ENCODE results near the gene AVPR2. TPM values are rescaled to one million over a fixed set of nuclear protein-coding genes. Genes with fewer than 3 reads are reported as not detected.

The AVPR2 gene
- total and polyA plus RNA-seq, 9 of the 15 experiments (the other 6 are each of a cell fraction or from before 2014, with no cell fraction given) = not detected

DNA sequence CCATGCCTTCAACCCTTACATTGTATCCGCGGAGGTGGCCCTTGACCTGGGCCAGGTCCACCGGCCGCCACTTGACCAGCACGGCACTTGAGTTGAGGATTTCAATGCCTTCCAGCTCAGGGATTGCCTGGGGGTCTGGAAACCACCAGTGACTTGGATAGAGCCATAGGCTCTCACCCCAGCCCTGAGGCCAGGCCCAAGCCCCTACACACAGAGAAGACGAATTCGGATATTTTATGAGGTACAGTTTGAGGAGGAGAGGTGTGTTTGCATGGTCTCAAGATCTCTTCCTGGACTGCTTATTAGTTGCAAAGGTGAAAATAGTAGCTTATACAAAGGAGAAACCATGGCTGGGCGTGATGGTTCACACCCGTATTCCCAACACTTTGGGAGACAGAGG is 38.8 kb upstream of the AVPR2 start (continued):
- TF ChIP-seq, protein P1, sequence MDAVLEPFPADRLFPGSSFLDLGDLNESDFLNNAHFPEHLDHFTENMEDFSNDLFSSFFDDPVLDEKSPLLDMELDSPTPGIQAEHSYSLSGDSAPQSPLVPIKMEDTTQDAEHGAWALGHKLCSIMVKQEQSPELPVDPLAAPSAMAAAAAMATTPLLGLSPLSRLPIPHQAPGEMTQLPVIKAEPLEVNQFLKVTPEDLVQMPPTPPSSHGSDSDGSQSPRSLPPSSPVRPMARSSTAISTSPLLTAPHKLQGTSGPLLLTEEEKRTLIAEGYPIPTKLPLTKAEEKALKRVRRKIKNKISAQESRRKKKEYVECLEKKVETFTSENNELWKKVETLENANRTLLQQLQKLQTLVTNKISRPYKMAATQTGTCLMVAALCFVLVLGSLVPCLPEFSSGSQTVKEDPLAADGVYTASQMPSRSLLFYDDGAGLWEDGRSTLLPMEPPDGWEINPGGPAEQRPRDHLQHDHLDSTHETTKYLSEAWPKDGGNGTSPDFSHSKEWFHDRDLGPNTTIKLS (IDR thresholded peaks at IDR 0.05; ENCODE audit: borderline replicate concordance, low read depth) = no peak
- no peak for TF ChIP-seq ZNF766 (CRISPR knock-in tag; conservative IDR thresholded peaks at IDR 0.05)
- TF ChIP-seq HSF4 (CRISPR knock-in tag; IDR thresholded peaks at IDR 0.05; ENCODE audit: borderline replicate concordance) = no peak

DNA sequence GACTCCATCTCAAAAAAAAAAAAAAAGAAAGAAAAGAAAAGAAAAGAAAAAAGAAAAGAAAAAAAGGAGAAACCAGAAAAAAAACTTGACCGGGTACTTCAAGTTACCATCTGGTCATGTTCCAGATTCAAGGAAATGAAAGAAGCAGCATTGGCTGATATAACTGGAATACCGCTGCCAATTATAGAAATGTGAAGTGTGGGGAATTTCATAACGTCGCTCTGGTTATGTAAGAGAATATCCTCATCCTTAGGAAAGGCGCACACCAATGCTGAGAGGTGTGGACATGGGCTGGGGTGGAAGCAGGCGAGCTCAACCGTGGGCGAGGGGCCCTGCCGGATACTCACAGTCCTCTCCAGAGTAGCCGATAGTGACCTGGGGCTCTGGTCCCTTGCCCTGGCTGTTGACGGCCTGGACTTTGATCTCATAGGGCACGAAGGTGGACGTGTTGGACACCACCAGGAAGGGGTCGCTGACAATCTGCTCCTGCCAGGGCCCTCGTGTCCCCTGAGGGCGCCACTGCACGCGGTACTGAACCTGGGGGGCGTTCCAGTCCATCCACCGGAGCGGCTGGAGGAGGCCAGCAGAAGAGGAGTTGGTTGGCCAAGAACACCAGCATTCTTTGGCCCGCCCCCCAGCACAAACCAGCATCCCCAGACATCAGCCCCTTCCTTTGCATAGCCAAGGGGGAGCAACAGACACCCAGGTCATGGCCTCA is 38.0 kb upstream of the AVPR2 start:
- H4K20me1 ChIP-seq (replicated peaks; ENCODE audit: control insufficient read depth, insufficient read depth, low read length) = 0 out of 2 replicates have a peak, but pooled peaks cover 12% of the 10 kb centered on the region
- CTCF ChIA-PET (ENCODE audit: low intra/inter-chr PET ratio) = no interaction called here

More for the DNA sequence above, 38.0 kb upstream of the AVPR2 start:
- Histone ChIP-seq H3K36me3 (ENCODE audit: control insufficient read depth, insufficient read depth, low read length) (no peaks in the 10 kb centered on the region), H3K27me3 (ENCODE audit: control insufficient read depth in 2 of 2, insufficient read depth in 2 of 2, low read length in 2 of 2) (peaks cover 17 to 82% of the 10 kb centered on the region in 2 experiments; a peak in 4 of 5 replicates), H3K79me2 (ENCODE audit: control insufficient read depth, insufficient read depth, low read length) (no peaks in the 10 kb centered on the region), H3K9ac (ENCODE audit: insufficient read depth in 1 of 2, low read depth in 2 of 2, low read length in 2 of 2) (no peak overlapping the region), H3K4me1 (replicated peaks in 1 of 2; ENCODE audit: control insufficient read depth in 2 of 2, insufficient read depth in 2 of 2, low read length in 2 of 2) (peaks cover 0 to 40% of the 10 kb centered on the region in 2 experiments; a peak in 2 of 5 replicates), H3K27ac (ENCODE audit: extremely low read depth, low read depth, low read length) (no peak overlapping the region), H3K4me3 (no peak overlapping the region), H3K9me3 (replicated peaks; ENCODE audit: control insufficient read depth, insufficient read depth, low read depth, low read length) (no peaks in the 10 kb centered on the region), H3K9me1 (ENCODE audit: control insufficient read depth, insufficient read depth, low read length) (no peaks in the 10 kb centered on the region), H2AFZ (ENCODE audit: low read depth, low read length) (no peak overlapping the region), H3K4me2 (ENCODE audit: insufficient read depth, low read length) (no peak overlapping the region)
- no peak for ATAC-seq
- intact Hi-C loops (cut with micrococcal nuclease) = no loop called here
- WGBS (ENCODE audit: insufficient coverage, low coverage, missing lambda C conversion rate) = 11% methylated on average over 19 of the region's 22 CpGs
- no TSS peak for BruUV-seq (replicated peaks)
- no peak for FAIRE-seq
- POLR2A ChIA-PET = no interaction called here
- no peak for DNase-seq (ENCODE audit: extremely low read depth in 1 of 4, low spot score in 3 of 4)
- no peak for TF ChIP-seq HNRNPLL (IDR thresholded peaks at IDR 0.05; ENCODE audit: low read depth, low read length, poor library complexity, severe bottlenecking)
- TF ChIP-seq, protein P2, sequence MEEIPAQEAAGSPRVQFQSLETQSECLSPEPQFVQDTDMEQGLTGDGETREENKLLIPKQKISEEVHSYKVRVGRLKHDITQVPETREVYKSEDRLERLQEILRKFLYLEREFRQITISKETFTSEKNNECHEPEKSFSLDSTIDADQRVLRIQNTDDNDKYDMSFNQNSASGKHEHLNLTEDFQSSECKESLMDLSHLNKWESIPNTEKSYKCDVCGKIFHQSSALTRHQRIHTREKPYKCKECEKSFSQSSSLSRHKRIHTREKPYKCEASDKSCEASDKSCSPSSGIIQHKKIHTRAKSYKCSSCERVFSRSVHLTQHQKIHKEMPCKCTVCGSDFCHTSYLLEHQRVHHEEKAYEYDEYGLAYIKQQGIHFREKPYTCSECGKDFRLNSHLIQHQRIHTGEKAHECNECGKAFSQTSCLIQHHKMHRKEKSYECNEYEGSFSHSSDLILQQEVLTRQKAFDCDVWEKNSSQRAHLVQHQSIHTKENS (CRISPR knock-in tag; IDR thresholded peaks at IDR 0.05) = no peak
- in situ Hi-C loops (cut with MboI) = no loop called here

Measured in K562 (cell line).